Endothelial cell of umbilical vein (primary cell): ENCODE measurements around the gene PTPRD.
A peak's percentile ranks its signal among the peaks of the same experiment; 100 is the strongest.

ENCODE experiments used
- CTCF ChIP-seq, 2 donors: IDR thresholded peaks; 1 replicate in 1 of 2; 2 replicates in 1 of 2; pipeline ENCODE4 v1.5.1; 2011; ENCODE audit warnings: low read length in 2 of 2, mild to moderate bottlenecking in 2 of 2, moderate library complexity in 2 of 2, control low read depth in 1 of 2, inconsistent platforms in 1 of 2, low read depth in 1 of 2; ENCODE audit not compliant: insufficient read depth in 1 of 2; ENCODE audit errors: extremely low read depth in 1 of 2
- EZH2 ChIP-seq: IDR thresholded peaks from 2 replicates; pipeline ENCODE4 v1.6.1; 2012; ENCODE audit warnings: borderline replicate concordance, low read depth, mild to moderate bottlenecking, moderate library complexity, low read length, inconsistent platforms; ENCODE audit not compliant: severe bottlenecking
- FOS ChIP-seq: IDR thresholded peaks from 2 replicates; pipeline ENCODE4 v1.6.1; 2011; ENCODE audit warnings: mild to moderate bottlenecking, low read length, moderate library complexity, borderline replicate concordance; ENCODE audit not compliant: insufficient read depth
- GATA2 ChIP-seq: IDR thresholded peaks from 2 replicates; pipeline ENCODE4 v1.7.0; 2011; ENCODE audit warnings: low read depth, mild to moderate bottlenecking, moderate library complexity, mixed read lengths, low read length; ENCODE audit not compliant: insufficient read length, insufficient read depth
- MAX ChIP-seq: IDR thresholded peaks from 2 replicates; pipeline ENCODE4 v1.6.1; 2011; ENCODE audit not compliant: insufficient read depth, insufficient read length
- MYC ChIP-seq: IDR thresholded peaks from one replicate; pipeline ENCODE4 v1.6.1; 2011; ENCODE audit warnings: mild to moderate bottlenecking, low read depth, low read length
- POLR2A ChIP-seq: IDR thresholded peaks from 2 replicates; pipeline ENCODE4 v1.6.1; 2012; ENCODE audit warnings: low read depth, mild to moderate bottlenecking, control low read depth, low read length
- POLR2AphosphoS5 ChIP-seq: IDR thresholded peaks from 2 replicates; pipeline ENCODE4 v1.6.1; 2012; ENCODE audit warnings: low read depth, mild to moderate bottlenecking, control low read depth, low read length, moderate library complexity; ENCODE audit not compliant: insufficient read depth

GRCh38 chr9:10252174-10252573 lies 360.6 kb downstream of the PTPRD start:
- no peak for TF ChIP-seq EZH2
- no peak for TF ChIP-seq CTCF (IDR thresholded peaks at IDR 0.05; ENCODE audit: extremely low read depth in 1 of 2, insufficient read depth in 1 of 2, low read depth in 1 of 2, low read length in 2 of 2)
- TF ChIP-seq POLR2AphosphoS5 = no peak
- TF ChIP-seq FOS = peak; percentile 6
- no peak for TF ChIP-seq MYC
- no peak for TF ChIP-seq POLR2A
- TF ChIP-seq GATA2 = peak; percentile 64
- TF ChIP-seq MAX = no peak
